Natural killer cell (primary cell): ENCODE results near the gene TMEM184C. TPM values are rescaled to one million over a fixed set of nuclear protein-coding genes. Genes with fewer than 3 reads are reported as not detected.

Experiments
- ATAC-seq, 3 donors: fragments of 150-1000 bp in 2 of 3; fragments of 200-7000 bp in 1 of 3; cut with Tn5 transposase; 1 replicate in 1 of 3; 2 replicates in 2 of 3; pipeline ENCODE4 v1.10.0; 2021; ENCODE audit warnings: mild to moderate bottlenecking in 2 of 3, moderate library complexity in 2 of 3
- DNase-seq, 2 donors: peaks; one replicate each; pipeline versions ENCODE4 v3.0.0 to v3.0.0-alpha.2; 2013 to 2021; ENCODE audit warnings: mixed read lengths in 1 of 2
- H3K27ac ChIP-seq: one replicate; pipeline ENCODE4 v1.5.1; 2013; ENCODE audit warnings: mild to moderate bottlenecking, low read length
- H3K27me3 ChIP-seq: one replicate; pipeline ENCODE4 v1.6.1; 2013; ENCODE audit warnings: low read length; ENCODE audit not compliant: control insufficient read depth, insufficient read depth
- H3K36me3 ChIP-seq: one replicate; pipeline ENCODE4 v1.6.1; 2013; ENCODE audit warnings: low read length; ENCODE audit not compliant: control insufficient read depth, insufficient read depth
- H3K4me1 ChIP-seq: one replicate; pipeline ENCODE4 v1.6.1; 2013; ENCODE audit warnings: low read length; ENCODE audit not compliant: control insufficient read depth, insufficient read depth
- H3K4me3 ChIP-seq: one replicate; pipeline ENCODE4 v1.5.1; 2013; ENCODE audit warnings: low read length
- H3K9me3 ChIP-seq: one replicate; pipeline ENCODE4 v1.6.1; 2013; ENCODE audit warnings: low read length; ENCODE audit not compliant: control insufficient read depth, insufficient read depth
- H3K27ac Mint-ChIP-seq, 2 donors: one replicate each; pipeline ENCODE4 v1.8.0; 2022; ENCODE audit warnings: mild to moderate bottlenecking in 2 of 2, mixed read lengths in 2 of 2, moderate library complexity in 1 of 2
- H3K27me3 Mint-ChIP-seq, 2 donors: one replicate each; pipeline ENCODE4 v1.8.0; 2022; ENCODE audit warnings: low read depth in 2 of 2, mixed read lengths in 2 of 2
- H3K36me3 Mint-ChIP-seq: one replicate; pipeline ENCODE4 v1.8.0; 2022; ENCODE audit warnings: mixed read lengths
- H3K4me1 Mint-ChIP-seq, 2 donors: one replicate each; pipeline ENCODE4 v1.8.0; 2022; ENCODE audit warnings: mixed read lengths in 2 of 2
- H3K4me3 Mint-ChIP-seq: one replicate; pipeline ENCODE4 v1.8.0; 2022; ENCODE audit warnings: mild to moderate bottlenecking, moderate library complexity, mixed read lengths
- H3K9me3 Mint-ChIP-seq, 2 donors: one replicate each; pipeline ENCODE4 v1.8.0; 2022; ENCODE audit warnings: mixed read lengths in 2 of 2
- CTCF ChIP-seq: fragments of 200-600 bp; IDR thresholded peaks from one replicate; pipeline ENCODE4 v1.8.0; 2022; ENCODE audit warnings: antibody characterized with exemption
- WGBS: methylation state at CpG from one replicate; pipeline ENCODE4 v1.1.7; 2013; ENCODE audit warnings: missing lambda C conversion rate; ENCODE audit not compliant: insufficient coverage; 5-methylcytosine and 5-hydroxymethylcytosine counted together
- intact Hi-C: fragments of 100-400 bp; cut with micrococcal nuclease; formaldehyde crosslinking; loops from one replicate; pipeline ENCODE4 v1.14.2; 2022
- total RNA-seq, 4 donors: library from RNA; stranded (reverse); fragments of 120-200 nt in 1 of 4; gene quantifications; one replicate each; pipeline versions ENCODE4 v1.2.3 to v1.2.4, GENCODE V29; 2013 to 2022

Gene TMEM184C
- total RNA-seq, 3 donors from 2014 or later (not counting 1 experiment from before 2014, with no cell fraction given) = 14.4 to 15.5 (median 15.1) TPM

DNA sequence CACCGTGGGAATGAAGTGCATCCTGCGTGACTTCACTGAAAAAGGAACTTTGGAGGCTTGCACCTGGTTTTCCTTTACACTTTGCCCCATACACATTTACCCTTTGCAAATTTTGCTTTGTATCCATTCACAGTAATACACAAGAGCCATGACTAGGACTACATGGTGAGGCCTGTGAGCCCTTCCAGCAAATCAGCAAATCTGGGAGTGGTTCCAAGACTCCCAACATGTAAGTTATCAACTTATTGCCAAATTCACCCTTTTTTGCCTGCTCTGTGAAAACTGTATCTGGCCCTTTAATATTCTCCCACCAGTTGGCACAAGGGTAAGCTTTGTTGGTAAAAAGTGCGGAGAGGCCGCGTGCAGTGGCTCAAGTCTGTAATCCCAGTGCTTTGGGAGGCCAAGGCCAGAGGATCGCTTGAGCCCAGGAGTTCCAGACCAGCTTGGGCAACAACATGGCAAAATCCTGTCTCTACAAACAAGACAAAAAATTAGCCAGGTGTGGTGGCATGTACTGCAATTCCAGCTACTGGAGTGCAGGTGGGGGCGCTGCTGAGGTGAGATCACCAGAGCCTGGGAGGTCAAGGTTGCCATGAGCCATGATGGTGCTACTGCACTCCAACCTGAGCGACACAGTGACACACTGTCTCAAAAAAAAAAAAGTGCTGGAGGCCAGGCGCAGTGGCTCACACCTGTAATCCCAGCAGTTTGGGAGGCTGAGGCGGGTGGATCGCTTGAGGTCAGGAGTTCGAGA is 61.8 kb downstream of the TMEM184C start:
- DNase-seq = peak in 1 of 2 donors; percentile 15
- ATAC-seq = no peak
- peaks cover 11% of the 10 kb centered on the region for H3K36me3 ChIP-seq
- WGBS = 97% methylated on average over 12 of the region's 12 CpGs
- no peaks in the 10 kb centered on the region for H3K9me3 ChIP-seq
- H3K27ac Mint-ChIP-seq = no peak overlapping the region
- H3K4me3 Mint-ChIP-seq = no peak overlapping the region
- H3K27ac ChIP-seq = no peak overlapping the region
- H3K4me3 ChIP-seq = no peak overlapping the region
- no peaks in the 10 kb centered on the region for H3K27me3 Mint-ChIP-seq
- no peaks in the 10 kb centered on the region for H3K9me3 Mint-ChIP-seq
- H3K4me1 Mint-ChIP-seq = peaks cover 30 to 33% of the 10 kb centered on the region in 2 donors
- no peak for TF ChIP-seq CTCF
- intact Hi-C loops = no loop called here
- no peaks in the 10 kb centered on the region for H3K36me3 Mint-ChIP-seq
- peaks cover 4% of the 10 kb centered on the region for H3K4me1 ChIP-seq
- no peaks in the 10 kb centered on the region for H3K27me3 ChIP-seq

DNA sequence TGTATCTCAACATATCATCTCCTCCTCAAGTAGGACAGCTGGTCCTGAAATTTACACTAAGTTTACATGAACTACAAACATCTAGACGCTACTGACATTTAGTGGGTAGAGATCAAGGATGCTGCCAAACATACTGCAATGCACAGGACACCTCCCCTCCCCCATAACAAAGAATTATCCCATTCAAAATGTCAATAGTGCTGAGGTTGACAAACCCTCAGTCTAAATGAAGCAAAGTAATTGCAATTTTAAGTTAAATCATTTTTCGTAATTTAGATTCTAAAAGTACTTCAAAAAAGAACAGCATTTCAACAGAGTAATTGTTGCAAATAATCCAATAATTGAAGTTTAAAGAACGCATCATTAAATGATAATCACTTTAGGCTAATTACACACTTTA is 65.6 kb downstream of the TMEM184C start:
- Mint-ChIP-seq H3K36me3 (no peaks in the 10 kb centered on the region), H3K27me3 (peaks cover 4 to 11% of the 10 kb centered on the region in 2 donors), H3K27ac (peak overlapping the region; percentile 94 to 96), H3K9me3 (no peaks in the 10 kb centered on the region), H3K4me3 (peak overlapping the region; percentile 98), H3K4me1 (peaks cover 39% of the 10 kb centered on the region in 2 donors)
- DNase-seq = no peak
- no peak for ATAC-seq
- Histone ChIP-seq H3K27me3 (no peaks in the 10 kb centered on the region), H3K36me3 (peaks cover 9% of the 10 kb centered on the region), H3K4me3 (no peak overlapping the region), H3K4me1 (peaks cover 4% of the 10 kb centered on the region), H3K9me3 (no peaks in the 10 kb centered on the region), H3K27ac (peak overlapping the region; percentile 11)
- intact Hi-C loops = no loop called here
- TF ChIP-seq CTCF = no peak
- 100% methylated on average over 2 of the region's 3 CpGs for WGBS

GRCh38 chr4:147683188-147683591 is 66.0 kb downstream of the TMEM184C start:
- Histone ChIP-seq H3K27ac (peak overlapping the region; percentile 90), H3K36me3 (peaks cover 9% of the 10 kb centered on the region), H3K27me3 (no peaks in the 10 kb centered on the region), H3K4me3 (peak overlapping the region; percentile 89), H3K4me1 (peaks cover 5% of the 10 kb centered on the region), H3K9me3 (no peaks in the 10 kb centered on the region)
- no peaks in the 10 kb centered on the region for H3K9me3 Mint-ChIP-seq
- H3K27ac Mint-ChIP-seq = peak overlapping the region; percentile 94 to 96
- DNase-seq (peak; percentile 18 to 47), ATAC-seq (no peak)
- 6% methylated on average over 7 of the region's 10 CpGs for WGBS
- H3K27me3 Mint-ChIP-seq = peaks cover 4 to 11% of the 10 kb centered on the region in 2 donors
- peak overlapping the region; percentile 98 for H3K4me3 Mint-ChIP-seq
- intact Hi-C loops = no loop called here
- no peak for TF ChIP-seq CTCF
- H3K36me3 Mint-ChIP-seq = no peaks in the 10 kb centered on the region
- H3K4me1 Mint-ChIP-seq = peaks cover 39% of the 10 kb centered on the region in 2 donors
